Neural cell (in vitro differentiated cells): ENCODE measurements around the gene AP4S1. TPM values are rescaled to one million over a fixed set of nuclear protein-coding genes. Genes with fewer than 3 reads are reported as not detected.

Experiments used
- H2AFZ ChIP-seq: fragments of 200-600, 300-800 bp; sonication (generic), shearing (Covaris generic); 2 replicates; pipeline ENCODE4 v1.6.0; 2014; ENCODE audit warnings: low read depth, mild to moderate bottlenecking, antibody characterized with exemption, low read length, moderate library complexity
- H3F3A ChIP-seq: fragments of 200-600 bp; shearing (Covaris generic); 2 replicates; pipeline ENCODE4 v1.6.1; 2016; ENCODE audit warnings: mild to moderate bottlenecking, moderate library complexity, mixed read lengths, antibody characterized with exemption, low read length; ENCODE audit not compliant: insufficient read depth, poor library complexity, severe bottlenecking
- H3K27ac ChIP-seq: fragments of 200-600, 300-800 bp; sonication (generic), shearing (Covaris generic); 2 replicates; pipeline ENCODE4 v1.5.1; 2014; ENCODE audit warnings: mild to moderate bottlenecking, low read length, moderate library complexity
- H3K27me3 ChIP-seq: fragments of 300-800, 200-600 bp; sonication (generic), shearing (Covaris generic); 2 replicates; pipeline ENCODE4 v1.6.0; 2014; ENCODE audit warnings: mild to moderate bottlenecking, low read depth, low read length, moderate library complexity; ENCODE audit not compliant: insufficient read depth
- H3K36me3 ChIP-seq: fragments of 300-800, 200-600 bp; sonication (generic), shearing (Covaris generic); 2 replicates; pipeline ENCODE4 v1.5.1; 2014; ENCODE audit warnings: mild to moderate bottlenecking, antibody characterized with exemption, low read length, moderate library complexity; ENCODE audit not compliant: insufficient read depth
- H3K4me2 ChIP-seq: fragments of 300-800, 200-600 bp; sonication (generic), shearing (Covaris generic); 2 replicates; pipeline ENCODE4 v1.6.0; 2014; ENCODE audit warnings: mild to moderate bottlenecking, low read length
- H3K4me3 ChIP-seq: fragments of 300-800, 200-600 bp; sonication (generic), shearing (Covaris generic); 2 replicates; pipeline ENCODE4 v1.5.1; 2014; ENCODE audit warnings: mild to moderate bottlenecking, low read length, moderate library complexity
- H3K79me2 ChIP-seq: fragments of 200-600 bp; shearing (Covaris generic); replicated peaks from 2 replicates; pipeline ENCODE4 v1.6.0; 2014; ENCODE audit warnings: mild to moderate bottlenecking, low read length, moderate library complexity; ENCODE audit not compliant: insufficient read depth
- H3K9ac ChIP-seq: fragments of 300-800, 200-600 bp; sonication (generic), shearing (Covaris generic); 2 replicates; pipeline ENCODE4 v1.6.1; 2016; ENCODE audit warnings: mild to moderate bottlenecking, low read length, mixed read lengths
- H3K9me2 ChIP-seq: fragments of 200-600 bp; shearing (Covaris generic); 2 replicates; pipeline ENCODE4 v1.6.1; 2016; ENCODE audit warnings: mild to moderate bottlenecking, low read length, mixed read lengths; ENCODE audit not compliant: insufficient read depth
- H3K9me3 ChIP-seq: fragments of 200-600, 300-800 bp; sonication (generic), shearing (Covaris generic); 2 replicates; pipeline ENCODE4 v1.6.1; 2016; ENCODE audit warnings: mild to moderate bottlenecking, mixed run types, low read length, moderate library complexity, mixed read lengths
- H4K20me1 ChIP-seq: fragments of 200-600 bp; shearing (Covaris generic); 2 replicates; pipeline ENCODE4 v1.6.1; 2016; ENCODE audit warnings: mild to moderate bottlenecking, mixed run types; ENCODE audit not compliant: insufficient read depth
- EP300 ChIP-seq: fragments of 450-650 bp; conservative IDR thresholded peaks from 2 replicates; pipeline ENCODE4 v1.6.1; 2014; ENCODE audit warnings: antibody characterized with exemption, mild to moderate bottlenecking, moderate library complexity; ENCODE audit not compliant: poor library complexity, severe bottlenecking
- EZH2 ChIP-seq: fragments of 200-600, 300-800 bp; shearing (Covaris generic), sonication (generic); IDR thresholded peaks from 2 replicates; pipeline ENCODE4 v1.6.1; 2014; ENCODE audit warnings: antibody characterized with exemption, low read length, borderline replicate concordance, mild to moderate bottlenecking; ENCODE audit not compliant: insufficient read depth, poor library complexity, severe bottlenecking
- MXI1 ChIP-seq: fragments of 450-650 bp; conservative IDR thresholded peaks from 2 replicates; pipeline ENCODE4 v1.6.1; 2014; ENCODE audit warnings: antibody characterized with exemption, mild to moderate bottlenecking; ENCODE audit not compliant: poor library complexity, severe bottlenecking
- POLR2AphosphoS5 ChIP-seq: IDR thresholded peaks from 2 replicates; pipeline ENCODE4 v1.6.1; 2012
- RAD21 ChIP-seq: fragments of 450-650 bp; conservative IDR thresholded peaks from 2 replicates; pipeline ENCODE4 v1.6.1; 2014; ENCODE audit warnings: antibody characterized with exemption, mild to moderate bottlenecking, moderate library complexity
- SMC3 ChIP-seq: fragments of 450-650 bp; conservative IDR thresholded peaks from 2 replicates; pipeline ENCODE4 v1.6.1; 2014; ENCODE audit warnings: antibody characterized with exemption, mild to moderate bottlenecking, moderate library complexity; ENCODE audit not compliant: poor library complexity
- TAF1 ChIP-seq: IDR thresholded peaks from 2 replicates; pipeline ENCODE4 v1.6.1; 2012; ENCODE audit warnings: low read depth
- polyA plus RNA-seq: library from polyadenylated mRNA; depleted of rRNA; stranded (reverse); fragments of >200 nt; gene quantifications from 2 replicates; pipeline ENCODE4 v1.2.3, GENCODE V29; 2014
- TF ChIP-seq, protein P1 (sequence below): IDR thresholded peaks from 2 replicates; pipeline ENCODE4 v1.6.1; 2012; ENCODE audit warnings: borderline replicate concordance
- TF ChIP-seq, protein P2 (sequence below): fragments of 450-650 bp; IDR thresholded peaks from 2 replicates; pipeline ENCODE4 v1.5.1; 2014; ENCODE audit warnings: antibody characterized with exemption, mild to moderate bottlenecking, moderate library complexity; ENCODE audit not compliant: poor library complexity, severe bottlenecking

Gene AP4S1
- polyA plus RNA-seq, 1 donor from 2014 or later: 20.8 TPM

DNA sequence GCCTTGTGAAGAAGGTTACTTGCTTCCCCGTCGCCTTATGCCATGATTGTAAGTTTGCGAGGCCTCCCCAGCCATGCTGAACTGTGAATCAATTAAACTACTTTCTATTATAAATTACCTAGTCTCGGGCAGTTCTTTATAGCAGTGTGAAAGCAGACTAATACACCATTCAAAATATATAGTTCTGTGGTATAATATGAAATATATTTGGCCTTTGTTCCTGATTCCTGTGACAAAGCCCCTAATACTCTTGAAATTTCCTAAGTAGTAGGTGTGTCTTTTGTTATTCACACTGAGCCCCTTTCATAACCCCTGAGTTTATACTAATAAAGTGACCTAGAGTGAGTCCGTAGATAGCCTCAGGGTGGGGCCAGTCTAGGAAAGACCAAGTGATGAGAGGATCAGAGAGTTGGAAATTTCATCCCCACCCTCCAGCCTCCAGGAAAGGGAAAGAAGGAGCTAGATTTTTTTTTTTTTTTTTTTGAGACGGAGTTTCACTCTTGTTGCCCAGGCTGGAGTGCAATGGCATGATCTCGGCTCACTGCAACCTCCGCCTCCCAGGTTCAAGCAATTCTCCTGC, 20.1 kb downstream of the AP4S1 start:
- no peak overlapping the region for H3K4me2 ChIP-seq
- H3K9me3 ChIP-seq: no peaks in the 10 kb centered on the region
- no peaks in the 10 kb centered on the region for H3K36me3 ChIP-seq
- no peaks in the 10 kb centered on the region for H3K79me2 ChIP-seq
- TF ChIP-seq MXI1 (no peak), TAF1 (no peak), EZH2 (no peak)
- H3F3A ChIP-seq: no peaks in the 10 kb centered on the region
- no peak overlapping the region for H2AFZ ChIP-seq
- no peaks in the 10 kb centered on the region for H4K20me1 ChIP-seq
- no peak overlapping the region for H3K4me3 ChIP-seq
- H3K27me3 ChIP-seq: no peaks in the 10 kb centered on the region
- H3K9ac ChIP-seq: no peak overlapping the region
- H3K9me2 ChIP-seq: no peaks in the 10 kb centered on the region
- no peak overlapping the region for H3K27ac ChIP-seq

DNA sequence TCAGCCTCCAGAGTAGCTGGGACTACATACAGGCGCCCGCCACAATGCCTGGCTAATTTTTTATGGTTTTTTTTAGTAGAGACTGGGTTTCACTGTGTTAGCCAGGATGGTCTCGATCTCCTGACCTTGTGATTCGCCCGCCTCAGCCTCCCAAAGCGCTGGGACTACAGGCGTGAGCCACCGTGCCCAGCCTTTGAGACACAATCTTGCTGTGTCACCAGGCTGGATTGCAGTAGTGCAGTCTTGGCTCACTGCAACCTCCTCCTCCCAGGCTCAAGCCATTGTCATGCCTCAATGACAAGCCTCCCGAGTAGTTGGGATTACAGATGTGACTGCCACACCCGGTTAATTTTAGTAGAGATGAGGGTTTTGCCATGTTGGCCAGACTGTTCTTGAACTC, 22.1 kb downstream of the AP4S1 start:
- H3K4me3 ChIP-seq: no peak overlapping the region
- no peaks in the 10 kb centered on the region for H3K9me2 ChIP-seq
- no peaks in the 10 kb centered on the region for H3K79me2 ChIP-seq
- H3K27me3 ChIP-seq: no peaks in the 10 kb centered on the region
- no peaks in the 10 kb centered on the region for H3K36me3 ChIP-seq
- H3K27ac ChIP-seq: no peak overlapping the region
- H2AFZ ChIP-seq: no peak overlapping the region
- H3F3A ChIP-seq: no peaks in the 10 kb centered on the region
- H3K4me2 ChIP-seq: no peak overlapping the region
- TF ChIP-seq, protein P1, sequence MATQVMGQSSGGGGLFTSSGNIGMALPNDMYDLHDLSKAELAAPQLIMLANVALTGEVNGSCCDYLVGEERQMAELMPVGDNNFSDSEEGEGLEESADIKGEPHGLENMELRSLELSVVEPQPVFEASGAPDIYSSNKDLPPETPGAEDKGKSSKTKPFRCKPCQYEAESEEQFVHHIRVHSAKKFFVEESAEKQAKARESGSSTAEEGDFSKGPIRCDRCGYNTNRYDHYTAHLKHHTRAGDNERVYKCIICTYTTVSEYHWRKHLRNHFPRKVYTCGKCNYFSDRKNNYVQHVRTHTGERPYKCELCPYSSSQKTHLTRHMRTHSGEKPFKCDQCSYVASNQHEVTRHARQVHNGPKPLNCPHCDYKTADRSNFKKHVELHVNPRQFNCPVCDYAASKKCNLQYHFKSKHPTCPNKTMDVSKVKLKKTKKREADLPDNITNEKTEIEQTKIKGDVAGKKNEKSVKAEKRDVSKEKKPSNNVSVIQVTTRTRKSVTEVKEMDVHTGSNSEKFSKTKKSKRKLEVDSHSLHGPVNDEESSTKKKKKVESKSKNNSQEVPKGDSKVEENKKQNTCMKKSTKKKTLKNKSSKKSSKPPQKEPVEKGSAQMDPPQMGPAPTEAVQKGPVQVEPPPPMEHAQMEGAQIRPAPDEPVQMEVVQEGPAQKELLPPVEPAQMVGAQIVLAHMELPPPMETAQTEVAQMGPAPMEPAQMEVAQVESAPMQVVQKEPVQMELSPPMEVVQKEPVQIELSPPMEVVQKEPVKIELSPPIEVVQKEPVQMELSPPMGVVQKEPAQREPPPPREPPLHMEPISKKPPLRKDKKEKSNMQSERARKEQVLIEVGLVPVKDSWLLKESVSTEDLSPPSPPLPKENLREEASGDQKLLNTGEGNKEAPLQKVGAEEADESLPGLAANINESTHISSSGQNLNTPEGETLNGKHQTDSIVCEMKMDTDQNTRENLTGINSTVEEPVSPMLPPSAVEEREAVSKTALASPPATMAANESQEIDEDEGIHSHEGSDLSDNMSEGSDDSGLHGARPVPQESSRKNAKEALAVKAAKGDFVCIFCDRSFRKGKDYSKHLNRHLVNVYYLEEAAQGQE: no peak
- no peak for TF ChIP-seq EZH2
- TF ChIP-seq POLR2AphosphoS5: no peak
- TF ChIP-seq EP300: no peak
- TF ChIP-seq TAF1: no peak
- H3K9me3 ChIP-seq: no peaks in the 10 kb centered on the region
- H3K9ac ChIP-seq: no peak overlapping the region
- H4K20me1 ChIP-seq: no peaks in the 10 kb centered on the region

DNA sequence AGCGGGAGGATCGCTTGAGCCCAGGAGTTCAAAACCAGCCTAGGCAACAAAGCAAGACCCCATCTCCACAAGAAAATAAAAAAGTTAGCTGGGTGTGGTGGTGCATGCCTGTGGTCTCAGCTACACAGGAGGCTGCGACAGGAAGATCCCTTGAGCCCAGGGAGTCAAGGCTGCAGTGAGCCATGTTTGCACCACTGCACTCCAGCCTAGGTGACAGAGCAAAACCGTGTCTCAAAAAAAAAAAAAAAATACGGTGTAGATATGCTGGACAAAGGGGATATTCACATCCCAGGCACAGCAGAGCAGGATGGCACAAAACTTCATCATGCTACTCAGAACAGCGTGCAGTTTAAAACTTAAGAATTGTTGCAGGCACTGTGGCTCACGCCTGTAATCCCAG, 25.6 kb downstream of the AP4S1 start:
- no peaks in the 10 kb centered on the region for H4K20me1 ChIP-seq
- H3K79me2 ChIP-seq: no peaks in the 10 kb centered on the region
- no peaks in the 10 kb centered on the region for H3K9me2 ChIP-seq
- H3F3A ChIP-seq: no peaks in the 10 kb centered on the region
- H2AFZ ChIP-seq: no peak overlapping the region
- no peak overlapping the region for H3K4me3 ChIP-seq
- no peak overlapping the region for H3K27ac ChIP-seq
- TF ChIP-seq POLR2AphosphoS5 (no peak), TAF1 (no peak), RAD21 (no peak), SMC3 (no peak), EP300 (no peak), EZH2 (no peak), MXI1 (no peak)
- TF ChIP-seq, protein P1: no peak
- TF ChIP-seq, protein P2, sequence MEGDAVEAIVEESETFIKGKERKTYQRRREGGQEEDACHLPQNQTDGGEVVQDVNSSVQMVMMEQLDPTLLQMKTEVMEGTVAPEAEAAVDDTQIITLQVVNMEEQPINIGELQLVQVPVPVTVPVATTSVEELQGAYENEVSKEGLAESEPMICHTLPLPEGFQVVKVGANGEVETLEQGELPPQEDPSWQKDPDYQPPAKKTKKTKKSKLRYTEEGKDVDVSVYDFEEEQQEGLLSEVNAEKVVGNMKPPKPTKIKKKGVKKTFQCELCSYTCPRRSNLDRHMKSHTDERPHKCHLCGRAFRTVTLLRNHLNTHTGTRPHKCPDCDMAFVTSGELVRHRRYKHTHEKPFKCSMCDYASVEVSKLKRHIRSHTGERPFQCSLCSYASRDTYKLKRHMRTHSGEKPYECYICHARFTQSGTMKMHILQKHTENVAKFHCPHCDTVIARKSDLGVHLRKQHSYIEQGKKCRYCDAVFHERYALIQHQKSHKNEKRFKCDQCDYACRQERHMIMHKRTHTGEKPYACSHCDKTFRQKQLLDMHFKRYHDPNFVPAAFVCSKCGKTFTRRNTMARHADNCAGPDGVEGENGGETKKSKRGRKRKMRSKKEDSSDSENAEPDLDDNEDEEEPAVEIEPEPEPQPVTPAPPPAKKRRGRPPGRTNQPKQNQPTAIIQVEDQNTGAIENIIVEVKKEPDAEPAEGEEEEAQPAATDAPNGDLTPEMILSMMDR: no peak
- H3K4me2 ChIP-seq: no peak overlapping the region
- H3K36me3 ChIP-seq: no peaks in the 10 kb centered on the region
- no peaks in the 10 kb centered on the region for H3K9me3 ChIP-seq
- H3K9ac ChIP-seq: no peak overlapping the region
- no peaks in the 10 kb centered on the region for H3K27me3 ChIP-seq
